Urinary bladder (tissue), 4 donors: ENCODE results near the gene CAMKMT. TPM values are rescaled to one million over a fixed set of nuclear protein-coding genes. Genes with fewer than 3 reads are reported as not detected.

Experiments
- DNase-seq: peaks from one replicate; pipeline ENCODE4 v3.0.0-alpha.2; 2015; ENCODE audit errors: extremely low spot score
- H3K27ac ChIP-seq: one replicate; pipeline ENCODE4 v1.5.1; 2013; ENCODE audit warnings: low read depth, mild to moderate bottlenecking, moderate library complexity
- H3K36me3 ChIP-seq: one replicate; pipeline ENCODE4 v1.6.1; 2013; ENCODE audit warnings: mild to moderate bottlenecking, moderate library complexity; ENCODE audit not compliant: insufficient read depth
- H3K4me1 ChIP-seq: one replicate; pipeline ENCODE4 v1.6.1; 2013; ENCODE audit warnings: mild to moderate bottlenecking, moderate library complexity; ENCODE audit not compliant: insufficient read depth
- H3K4me3 ChIP-seq: one replicate; pipeline ENCODE4 v1.5.1; 2013; ENCODE audit warnings: low read depth, low read length
- WGBS: extraction: QIAGEN DNeasy Blood & Tissue Kit; methylation state at CpG from one replicate; pipeline ENCODE4 v1.1.7; 2013; 5-methylcytosine and 5-hydroxymethylcytosine counted together
- polyA plus RNA-seq: library from polyadenylated mRNA; stranded (reverse); fragments of 200-250 nt; gene quantifications from one replicate; pipeline ENCODE4 v1.2.3, GENCODE V29; 2013
- total RNA-seq: library from RNA; depleted of rRNA; stranded (reverse); fragments of >200 nt; gene quantifications from one replicate; pipeline ENCODE4 v1.2.3, GENCODE V29; 2014
- donor health status: healthy with polysubstance abuse.
- donor health status: healthy.

CAMKMT gene
- total and polyA plus RNA-seq, 2 donors: 5.4 to 20.2 TPM

DNA sequence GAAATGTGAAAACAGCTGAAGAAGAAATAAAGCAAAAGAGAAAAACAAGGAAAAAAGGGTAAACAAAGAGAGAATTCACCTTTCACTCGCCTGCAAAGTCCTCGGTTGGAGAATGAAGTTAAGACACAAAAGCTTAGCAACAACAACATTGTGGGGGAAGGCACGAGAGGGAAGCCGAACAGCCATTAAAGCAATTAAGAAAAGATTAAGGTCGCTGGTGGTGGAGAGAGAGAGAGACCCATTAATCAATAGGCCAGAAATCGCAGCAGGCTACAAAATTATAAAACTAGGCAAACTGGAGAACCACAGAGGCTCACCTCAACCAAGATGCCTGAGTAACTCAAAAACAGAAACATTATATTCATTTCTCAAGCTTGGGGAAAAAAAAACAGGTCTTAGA is 459.8 kb downstream of the CAMKMT start:
- Histone ChIP-seq H3K4me3 (no peak overlapping the region), H3K27ac (no peak overlapping the region), H3K36me3 (no peaks in the 10 kb centered on the region), H3K4me1 (no peaks in the 10 kb centered on the region)
- 46% methylated on average over 6 of the region's 6 CpGs for WGBS
- no peak for DNase-seq

DNA sequence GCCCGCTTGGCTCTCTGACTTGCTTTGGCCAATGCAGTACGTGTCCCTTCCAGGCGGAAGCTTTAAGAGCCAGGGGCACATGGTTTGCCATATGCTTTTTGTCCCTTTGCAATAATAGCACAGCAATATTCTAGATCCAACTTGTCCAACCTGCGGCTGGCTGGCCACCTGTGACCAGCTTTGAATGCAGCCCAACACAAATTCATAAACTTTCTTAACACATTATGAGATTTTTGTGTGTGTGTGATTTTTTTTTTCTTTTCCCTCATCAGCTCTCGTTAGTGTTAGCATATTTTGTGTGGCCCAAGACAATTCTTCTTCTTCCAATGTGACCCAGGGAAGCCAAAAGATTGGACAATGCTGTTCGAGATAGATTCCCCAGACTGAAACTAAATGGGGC is 460.4 kb downstream of the CAMKMT start:
- H3K36me3 ChIP-seq: no peaks in the 10 kb centered on the region
- no peak overlapping the region for H3K4me3 ChIP-seq
- no peak overlapping the region for H3K27ac ChIP-seq
- no peaks in the 10 kb centered on the region for H3K4me1 ChIP-seq
- 75% methylated on average over 6 of the region's 6 CpGs for WGBS
- no peak for DNase-seq

Other genes with a start within 250 kb of the CAMKMT start
- 67.3 TPM for gene PPM1B, start 193.1 kb upstream of the CAMKMT start, total RNA-seq
- 35.9 TPM for gene PPM1B, start 193.1 kb upstream of the CAMKMT start, polyA plus RNA-seq
- 0.26 TPM for gene SLC3A1, start 86.5 kb upstream of the CAMKMT start, total RNA-seq
- 0.30 TPM for gene SLC3A1, start 86.5 kb upstream of the CAMKMT start, polyA plus RNA-seq
- 104 TPM for gene PREPL, start 453 bp upstream of the CAMKMT start, total RNA-seq
- 30.2 TPM for gene PREPL, start 453 bp upstream of the CAMKMT start, polyA plus RNA-seq